H1 (cell line): ENCODE results near the gene ZMYND15. TPM values are rescaled to one million over a fixed set of nuclear protein-coding genes. Genes with fewer than 3 reads are reported as not detected.

Source experiments
- CTCF ChIA-PET: fragments of 300-600 bp; sonication (Branson Sonifier 250); formaldehyde crosslinking; loops from one replicate; lab custom pipeline; 2021; ENCODE audit not compliant: partially characterized antibody; lab: Charles Lee
- POLR2A ChIA-PET: fragments of 300-600 bp; sonication (Branson Sonifier 250); formaldehyde crosslinking; loops from one replicate; lab custom pipeline; 2021; ENCODE audit warnings: inconsistent platforms; ENCODE audit not compliant: partially characterized antibody; lab: Charles Lee
- DNase-seq, 2 experiments: peaks; one replicate each; pipeline versions ENCODE4 v3.0.0 to v3.0.0-alpha.2; 2010 to 2022; ENCODE audit warnings: low spot score in 2 of 2, low read depth in 1 of 2, mixed read lengths in 1 of 2
- FAIRE-seq: peaks from 2 replicates; lab custom pipeline; 2011; peaks lifted over from hg19 to GRCh38; lab: Jason Lieb, UNC
- H2AFZ ChIP-seq: 2 replicates; pipeline ENCODE4 v1.8.1; 2012; ENCODE audit warnings: low read length, inconsistent platforms
- H2AK5ac ChIP-seq: 2 replicates; pipeline ENCODE4 v1.6.1; 2013; ENCODE audit warnings: low read depth, low read length
- H2BK120ac ChIP-seq: replicated peaks from 2 replicates; pipeline ENCODE3; 2013; ENCODE audit warnings: low read depth, low read length, inconsistent platforms
- H2BK12ac ChIP-seq: 2 replicates; pipeline ENCODE4 v1.6.1; 2013; ENCODE audit warnings: low read depth, low read length
- H2BK15ac ChIP-seq: 2 replicates; pipeline ENCODE4 v1.6.1; 2013; ENCODE audit warnings: low read length
- H2BK20ac ChIP-seq: 2 replicates; pipeline ENCODE4 v1.6.1; 2013; ENCODE audit warnings: low read length
- H2BK5ac ChIP-seq: 2 replicates; pipeline ENCODE4 v1.6.1; 2013; ENCODE audit warnings: low read depth, low read length
- H3K14ac ChIP-seq: 2 replicates; pipeline ENCODE4 v1.6.1; 2013; ENCODE audit warnings: inconsistent platforms; ENCODE audit not compliant: insufficient read length
- H3K18ac ChIP-seq: 2 replicates; pipeline ENCODE4 v1.6.1; 2013; ENCODE audit warnings: low read length; ENCODE audit errors: extremely low read depth
- H3K23ac ChIP-seq: 2 replicates; pipeline ENCODE4 v1.6.1; 2013; ENCODE audit warnings: inconsistent platforms; ENCODE audit not compliant: insufficient read length
- H3K23me2 ChIP-seq: 2 replicates; pipeline ENCODE4 v1.6.1; 2013; ENCODE audit warnings: low read depth, low read length
- H3K27ac ChIP-seq: 2 replicates; pipeline ENCODE4 v1.6.1; 2011; ENCODE audit warnings: low read depth, low read length, inconsistent platforms
- H3K27me3 ChIP-seq, 4 experiments: replicated peaks in 1 of 4; 1 replicate in 1 of 4; 2 replicates in 3 of 4; pipeline versions ENCODE4 v1.6.1 to v1.8.1; 2011 to 2013; ENCODE audit warnings: low read length in 3 of 4, mild to moderate bottlenecking in 3 of 4, inconsistent platforms in 2 of 4, mixed read lengths in 2 of 4, moderate library complexity in 1 of 4; ENCODE audit not compliant: control insufficient read depth in 3 of 4, insufficient read depth in 3 of 4; ENCODE audit errors: extremely low read depth in 1 of 4
- H3K36me3 ChIP-seq, 4 experiments: 2 replicates each; pipeline versions ENCODE4 v1.6.1 to v1.8.1; 2011 to 2013; ENCODE audit warnings: mild to moderate bottlenecking in 4 of 4, low read length in 3 of 4, moderate library complexity in 2 of 4, control low read depth in 1 of 4, inconsistent platforms in 1 of 4; ENCODE audit not compliant: insufficient read depth in 4 of 4, control insufficient read depth in 2 of 4
- H3K4ac ChIP-seq: replicated peaks from 2 replicates; pipeline ENCODE3; 2013; ENCODE audit warnings: low read length, low read depth, mixed read lengths, inconsistent platforms; ENCODE audit not compliant: insufficient read length
- H3K4me1 ChIP-seq, 4 experiments: replicated peaks in 1 of 4; 1 replicate in 1 of 4; 2 replicates in 3 of 4; pipeline versions ENCODE4 v1.6.1 to v1.8.1; 2011 to 2013; ENCODE audit warnings: low read length in 3 of 4, inconsistent platforms in 2 of 4, mixed read lengths in 1 of 4; ENCODE audit not compliant: insufficient read depth in 4 of 4, control insufficient read depth in 3 of 4
- H3K4me2 ChIP-seq, 2 experiments: 2 replicates each; pipeline versions ENCODE4 v1.6.1 to v1.8.1; 2011 to 2013; ENCODE audit warnings: low read depth in 2 of 2, low read length in 2 of 2, control low read depth in 1 of 2, inconsistent platforms in 1 of 2, mild to moderate bottlenecking in 1 of 2; ENCODE audit not compliant: insufficient read depth in 1 of 2
- H3K4me3 ChIP-seq, 4 experiments: fragments of 200-600, 300-600 bp in 1 of 4; sonication (generic), shearing (Covaris generic), sonication (Bioruptor Twin) in 1 of 4; 2 replicates each; pipeline versions ENCODE4 v1.5.1 to v1.8.1; 2011 to 2016; ENCODE audit warnings: low read length in 4 of 4, low read depth in 3 of 4, control low read depth in 2 of 4, inconsistent platforms in 2 of 4, mild to moderate bottlenecking in 2 of 4, mixed read lengths in 1 of 4, moderate library complexity in 1 of 4; ENCODE audit not compliant: insufficient read depth in 2 of 4; ENCODE audit errors: extremely low read depth in 1 of 4
- H3K56ac ChIP-seq: replicated peaks from 2 replicates; pipeline ENCODE3; 2013; ENCODE audit warnings: low read depth, mild to moderate bottlenecking, mixed read lengths, low read length, inconsistent platforms; ENCODE audit not compliant: insufficient read length
- H3K79me1 ChIP-seq: 2 replicates; pipeline ENCODE4 v1.6.1; 2013; ENCODE audit warnings: low read depth, low read length, control low read depth
- H3K79me2 ChIP-seq, 2 experiments: 2 replicates each; pipeline versions ENCODE4 v1.6.1 to v1.8.1; 2012 to 2013; ENCODE audit warnings: low read length in 2 of 2, mild to moderate bottlenecking in 2 of 2, inconsistent platforms in 1 of 2; ENCODE audit not compliant: insufficient read depth in 2 of 2, control insufficient read depth in 1 of 2
- H3K9ac ChIP-seq, 4 experiments: replicated peaks in 1 of 4; 1 replicate in 1 of 4; 2 replicates in 3 of 4; pipeline versions ENCODE4 v1.6.1 to v1.8.1; 2011 to 2013; ENCODE audit warnings: low read depth in 3 of 4, low read length in 3 of 4, control low read depth in 2 of 4, mild to moderate bottlenecking in 2 of 4, moderate library complexity in 2 of 4, inconsistent platforms in 1 of 4; ENCODE audit errors: extremely low read depth in 1 of 4
- H3K9me3 ChIP-seq, 2 experiments: 2 replicates each; pipeline versions ENCODE4 v1.6.1 to v1.8.1; 2012 to 2013; ENCODE audit warnings: mild to moderate bottlenecking in 2 of 2, moderate library complexity in 2 of 2, control low read depth in 1 of 2, inconsistent platforms in 1 of 2, low read depth in 1 of 2, low read length in 1 of 2, mixed read lengths in 1 of 2; ENCODE audit not compliant: insufficient read depth in 2 of 2
- H4K20me1 ChIP-seq, 2 experiments: replicated peaks in 1 of 2; 2 replicates each; pipeline versions ENCODE3 to v1.8.1; 2011 to 2013; ENCODE audit warnings: inconsistent platforms in 2 of 2, low read length in 2 of 2, mild to moderate bottlenecking in 1 of 2; ENCODE audit not compliant: insufficient read depth in 2 of 2, control insufficient read depth in 1 of 2
- H4K5ac ChIP-seq: 2 replicates; pipeline ENCODE4 v1.6.1; 2013; ENCODE audit warnings: low read length, low read depth, mixed read lengths, inconsistent platforms; ENCODE audit not compliant: insufficient read length
- H4K8ac ChIP-seq: 2 replicates; pipeline ENCODE4 v1.8.0; 2013; ENCODE audit warnings: mild to moderate bottlenecking, moderate library complexity, low read length, inconsistent platforms; ENCODE audit not compliant: insufficient read depth; ENCODE audit errors: extremely low read depth
- H4K91ac ChIP-seq: replicated peaks from 2 replicates; pipeline ENCODE3; 2013; ENCODE audit warnings: low read length, mixed read lengths, inconsistent platforms; ENCODE audit not compliant: insufficient read length
- CREB1 ChIP-seq: IDR thresholded peaks from 2 replicates; pipeline ENCODE4 v1.6.1; 2012; ENCODE audit warnings: inconsistent platforms
- GABPA ChIP-seq: IDR thresholded peaks from 2 replicates; pipeline ENCODE4 v1.6.1; 2011; ENCODE audit warnings: mild to moderate bottlenecking, low read length, moderate library complexity, borderline replicate concordance; ENCODE audit not compliant: insufficient read depth
- GTF2F1 ChIP-seq: IDR thresholded peaks from 2 replicates; pipeline ENCODE4 v1.6.1; 2012; ENCODE audit warnings: low read depth, low read length, improper control_type of control experiment, borderline replicate concordance
- JUND ChIP-seq: IDR thresholded peaks from 2 replicates; pipeline ENCODE4 v1.6.1; 2011; ENCODE audit warnings: mild to moderate bottlenecking, improper control_type of control experiment, low read length
- RAD21 ChIP-seq, 2 experiments: IDR thresholded peaks in 1 of 2; conservative IDR thresholded peaks in 1 of 2; 2 replicates each; pipeline ENCODE4 v1.6.1; 2011; ENCODE audit warnings: low read depth in 2 of 2, low read length in 2 of 2, improper control_type of control experiment in 1 of 2, inconsistent platforms in 1 of 2, mild to moderate bottlenecking in 1 of 2, moderate library complexity in 1 of 2
- SIN3A ChIP-seq, 2 experiments: IDR thresholded peaks in 1 of 2; conservative IDR thresholded peaks in 1 of 2; 2 replicates each; pipeline ENCODE4 v1.6.1; 2011 to 2012; ENCODE audit warnings: low read length in 2 of 2, improper control_type of control experiment in 1 of 2, low read depth in 1 of 2, mild to moderate bottlenecking in 1 of 2
- SP1 ChIP-seq: IDR thresholded peaks from 2 replicates; pipeline ENCODE4 v1.6.1; 2011; ENCODE audit warnings: low read depth, low read length
- TAF1 ChIP-seq: IDR thresholded peaks from 2 replicates; pipeline ENCODE4 v1.6.1; 2011; ENCODE audit warnings: mild to moderate bottlenecking, low read depth, low read length
- TCF12 ChIP-seq: IDR thresholded peaks from 2 replicates; pipeline ENCODE4 v1.6.1; 2011; ENCODE audit warnings: low read depth, mild to moderate bottlenecking, low read length
- WGBS, 2 experiments: shearing (Covaris generic) in 1 of 2; methylation state at CpG; one replicate each; pipeline versions ENCODE4 v1.1.6 to v1.1.7; 2013 to 2015; ENCODE audit warnings: low lambda C conversion rate in 2 of 2, mixed read lengths in 2 of 2, inconsistent platforms in 1 of 2, low coverage in 1 of 2, missing lambda C conversion rate in 1 of 2; ENCODE audit not compliant: insufficient replicate concordance in 2 of 2, insufficient coverage in 1 of 2, insufficient read length in 1 of 2; ENCODE audit errors: extremely low coverage in 1 of 2, missing lambda C conversion rate in 1 of 2; 5-methylcytosine and 5-hydroxymethylcytosine counted together
- polyA plus RNA-seq, 7 experiments: library from polyadenylated mRNA; depleted of rRNA in 3 of 7; stranded (reverse) in 5 of 7; unstranded in 2 of 7; fragments of >200 nt in 5 of 7; fragments of 200-250 nt in 2 of 7; gene quantifications; 1 replicate in 5 of 7; 2 replicates in 1 of 7; 4 replicates in 1 of 7; pipeline versions ENCODE4 v1.2.1 to v1.2.3, GENCODE V29; 2011 to 2013; ENCODE audit warnings: missing spikeins in 2 of 7, mixed read lengths in 2 of 7
- total RNA-seq: library from RNA; stranded (reverse); fragmentation: NEBNext Ultra II Directional; extraction: Animal tissue kit (Norgen Biotek cat#: 25700); gene quantifications from 2 replicates; pipeline ENCODE4 v1.2.1, GENCODE V29; 2021
- TF ChIP-seq, protein P1 (sequence below), 3 experiments: IDR thresholded peaks; 1 replicate in 2 of 3; 2 replicates in 1 of 3; pipeline versions ENCODE4 v1.5.1 to v1.6.1; 2011; ENCODE audit warnings: low read length in 3 of 3, mild to moderate bottlenecking in 3 of 3, inconsistent platforms in 2 of 3, low read depth in 1 of 3, moderate library complexity in 1 of 3; ENCODE audit not compliant: insufficient read depth in 1 of 3; ENCODE audit errors: control extremely low read depth in 1 of 3
- TF ChIP-seq, protein P2 (sequence below): IDR thresholded peaks from 2 replicates; pipeline ENCODE4 v1.6.1; 2011; ENCODE audit warnings: low read length, improper control_type of control experiment

The ZMYND15 gene
- total and polyA plus RNA-seq, 2 of the 8 experiments (the other 6 are each of a cell fraction or from before 2014, with no cell fraction given) = 0.53 to 0.58 TPM

DNA sequence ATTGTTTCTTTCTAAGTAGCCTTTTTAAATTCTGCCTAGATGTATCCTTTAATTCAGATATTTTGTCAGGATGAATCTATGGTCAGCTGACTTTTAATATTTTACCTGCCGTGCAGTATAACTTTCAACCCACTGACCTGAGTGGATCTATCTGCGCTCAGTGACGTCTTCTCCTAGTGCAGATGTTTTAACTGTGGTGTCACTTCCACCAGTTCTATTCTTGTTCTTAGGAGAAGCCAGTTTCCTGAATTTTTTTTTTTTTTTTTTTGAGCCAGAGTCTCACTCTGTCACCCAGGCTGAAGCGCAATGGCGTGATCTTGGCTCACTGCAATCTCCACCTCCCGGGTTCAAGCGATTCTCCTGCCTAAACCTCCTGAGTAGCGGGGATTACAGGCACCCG lies 27.1 kb downstream of the ZMYND15 start:
- no peaks in the 10 kb centered on the region for H3K27me3 ChIP-seq
- H3K14ac ChIP-seq = no peak overlapping the region
- H2BK20ac ChIP-seq = no peak overlapping the region
- H3K18ac ChIP-seq = no peak overlapping the region
- H3K23ac ChIP-seq = no peak overlapping the region
- H3K79me2 ChIP-seq = no peaks in the 10 kb centered on the region
- H2BK15ac ChIP-seq = no peak overlapping the region
- H3K56ac ChIP-seq = no peak overlapping the region
- H4K91ac ChIP-seq = no peak overlapping the region
- H2BK120ac ChIP-seq = no peak overlapping the region
- H3K4me3 ChIP-seq = no peak overlapping the region
- no peak overlapping the region for H2BK5ac ChIP-seq
- H4K8ac ChIP-seq = no peak overlapping the region
- H2AK5ac ChIP-seq = no peak overlapping the region
- H3K4me2 ChIP-seq = no peak overlapping the region
- H3K9me3 ChIP-seq = no peaks in the 10 kb centered on the region
- no peak overlapping the region for H4K5ac ChIP-seq
- no peaks in the 10 kb centered on the region for H4K20me1 ChIP-seq
- H3K9ac ChIP-seq = no peak overlapping the region
- WGBS, 2 experiments = 88% methylated on average over 7 of the region's 9 CpGs; no CpG with 5 or more reads in 1 of the 2 experiments
- no peak overlapping the region for H2AFZ ChIP-seq
- no peak overlapping the region for H3K4ac ChIP-seq
- CTCF ChIA-PET = interaction anchor here (0.6 kb wide), 1 partner anchor 9 kb away, joined by 3 read pairs; no protein-coding TSS in a partner anchor
- DNase-seq = no peak
- no peak for FAIRE-seq
- no peaks in the 10 kb centered on the region for H3K4me1 ChIP-seq
- no peak overlapping the region for H3K27ac ChIP-seq
- H3K79me1 ChIP-seq = no peaks in the 10 kb centered on the region; the same call in 1 of the 2 replicates
- H2BK12ac ChIP-seq = no peak overlapping the region
- H3K36me3 ChIP-seq = no peaks in the 10 kb centered on the region
- TF ChIP-seq GTF2F1 (no peak), CREB1 (no peak), SIN3A (conservative IDR thresholded peaks at IDR 0.05 in 1 of 2, IDR thresholded peaks at IDR 0.05 in 1 of 2; ENCODE audit: low read depth in 1 of 2, low read length in 2 of 2) (no peak), RAD21 (IDR thresholded peaks at IDR 0.05 in 1 of 2, conservative IDR thresholded peaks at IDR 0.05 in 1 of 2; ENCODE audit: low read depth in 2 of 2, low read length in 2 of 2) (no peak), TAF1 (no peak), GABPA (no peak), JUND (no peak), TCF12 (no peak), SP1 (no peak)
- TF ChIP-seq, protein P1, sequence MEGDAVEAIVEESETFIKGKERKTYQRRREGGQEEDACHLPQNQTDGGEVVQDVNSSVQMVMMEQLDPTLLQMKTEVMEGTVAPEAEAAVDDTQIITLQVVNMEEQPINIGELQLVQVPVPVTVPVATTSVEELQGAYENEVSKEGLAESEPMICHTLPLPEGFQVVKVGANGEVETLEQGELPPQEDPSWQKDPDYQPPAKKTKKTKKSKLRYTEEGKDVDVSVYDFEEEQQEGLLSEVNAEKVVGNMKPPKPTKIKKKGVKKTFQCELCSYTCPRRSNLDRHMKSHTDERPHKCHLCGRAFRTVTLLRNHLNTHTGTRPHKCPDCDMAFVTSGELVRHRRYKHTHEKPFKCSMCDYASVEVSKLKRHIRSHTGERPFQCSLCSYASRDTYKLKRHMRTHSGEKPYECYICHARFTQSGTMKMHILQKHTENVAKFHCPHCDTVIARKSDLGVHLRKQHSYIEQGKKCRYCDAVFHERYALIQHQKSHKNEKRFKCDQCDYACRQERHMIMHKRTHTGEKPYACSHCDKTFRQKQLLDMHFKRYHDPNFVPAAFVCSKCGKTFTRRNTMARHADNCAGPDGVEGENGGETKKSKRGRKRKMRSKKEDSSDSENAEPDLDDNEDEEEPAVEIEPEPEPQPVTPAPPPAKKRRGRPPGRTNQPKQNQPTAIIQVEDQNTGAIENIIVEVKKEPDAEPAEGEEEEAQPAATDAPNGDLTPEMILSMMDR (IDR thresholded peaks at IDR 0.05; ENCODE audit: control extremely low read depth in 1 of 3, insufficient read depth in 1 of 3, low read depth in 1 of 3, low read length in 3 of 3) = no peak
- TF ChIP-seq, protein P2, sequence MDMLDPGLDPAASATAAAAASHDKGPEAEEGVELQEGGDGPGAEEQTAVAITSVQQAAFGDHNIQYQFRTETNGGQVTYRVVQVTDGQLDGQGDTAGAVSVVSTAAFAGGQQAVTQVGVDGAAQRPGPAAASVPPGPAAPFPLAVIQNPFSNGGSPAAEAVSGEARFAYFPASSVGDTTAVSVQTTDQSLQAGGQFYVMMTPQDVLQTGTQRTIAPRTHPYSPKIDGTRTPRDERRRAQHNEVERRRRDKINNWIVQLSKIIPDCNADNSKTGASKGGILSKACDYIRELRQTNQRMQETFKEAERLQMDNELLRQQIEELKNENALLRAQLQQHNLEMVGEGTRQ = no peak
- TF ChIP-seq, all 59 proteins: peak for 0
- POLR2A ChIA-PET = no interaction called here
- H3K23me2 ChIP-seq = no peaks in the 10 kb centered on the region
